Panc1 (cell line): Measurements from ENCODE around the gene CDKN3. TPM values are rescaled to one million over a fixed set of nuclear protein-coding genes. Genes with fewer than 3 reads are reported as not detected.

Experiments used
- ATAC-seq: fragments of 200-7000 bp; cut with Tn5 transposase; 2 replicates; pipeline ENCODE4 v1.9.1; 2020; ENCODE audit warnings: mild to moderate bottlenecking, moderate library complexity
- BruUV-seq: library from RNA; stranded (reverse); fragments of 400-500 nt; replicated peaks from 2 replicates; lab custom pipeline; 2021; lab: Mats Ljungman, UMichigan
- CTCF ChIA-PET: fragments of 300-600 bp; sonication (Branson Sonifier 250); formaldehyde crosslinking; loops from one replicate; lab custom pipeline; 2022; ENCODE audit warnings: antibody characterized with exemption; lab: Charles Lee
- POLR2A ChIA-PET: fragments of 300-600 bp; sonication (Branson Sonifier 250); formaldehyde crosslinking; loops from one replicate; lab custom pipeline; 2022; ENCODE audit warnings: antibody characterized with exemption; lab: Charles Lee
- DNase-seq: peaks from one replicate; pipeline ENCODE4 v3.0.0-alpha.2; 2010; ENCODE audit warnings: low read depth, low spot score
- H3K27ac ChIP-seq: 2 replicates; pipeline ENCODE4 v1.5.1; 2011; ENCODE audit warnings: mild to moderate bottlenecking, low read length, inconsistent platforms
- H3K27me3 ChIP-seq: fragments of 200-500 bp; sonication (Bioruptor generic); 2 replicates; pipeline ENCODE4 v1.6.0; 2014; ENCODE audit warnings: low read length, inconsistent platforms; ENCODE audit not compliant: control insufficient read depth, insufficient read depth
- H3K36me3 ChIP-seq: fragments of 200-500 bp; sonication (Bioruptor generic); 2 replicates; pipeline ENCODE4 v1.5.1; 2014; ENCODE audit warnings: inconsistent platforms, mild to moderate bottlenecking, low read length, moderate library complexity; ENCODE audit not compliant: control insufficient read depth, insufficient read depth
- H3K4me1 ChIP-seq: 2 replicates; pipeline ENCODE4 v1.5.1; 2011; ENCODE audit warnings: inconsistent platforms, mild to moderate bottlenecking, low read length, moderate library complexity; ENCODE audit not compliant: control insufficient read depth, insufficient read depth
- H3K4me3 ChIP-seq, 2 experiments: 2 replicates each; pipeline ENCODE4 v1.5.1; 2011 to 2012; ENCODE audit warnings: low read depth in 2 of 2, low read length in 2 of 2, mild to moderate bottlenecking in 2 of 2, inconsistent platforms in 1 of 2, moderate library complexity in 1 of 2
- H3K9me3 ChIP-seq: fragments of 200-500 bp; sonication (Bioruptor generic); 2 replicates; pipeline ENCODE4 v1.5.1; 2014; ENCODE audit warnings: low read depth, mild to moderate bottlenecking, inconsistent platforms, low read length, moderate library complexity; ENCODE audit not compliant: control insufficient read depth, insufficient read depth
- POLR2AphosphoS5 ChIP-seq: IDR thresholded peaks from 2 replicates; pipeline ENCODE4 v1.6.1; 2012; ENCODE audit warnings: mild to moderate bottlenecking, low read depth, low read length, moderate library complexity
- SIN3A ChIP-seq: IDR thresholded peaks from 2 replicates; pipeline ENCODE4 v1.6.1; 2012; ENCODE audit warnings: low read depth, mild to moderate bottlenecking, low read length, moderate library complexity, borderline replicate concordance; ENCODE audit not compliant: insufficient read depth
- TCF7L2 ChIP-seq: IDR thresholded peaks from 2 replicates; pipeline ENCODE4 v1.6.1; 2011; ENCODE audit warnings: mild to moderate bottlenecking, low read depth, low read length, inconsistent platforms
- in situ Hi-C: cut with HindIII; loops from 2 replicates; pipeline ENCODE4 v1.10.0; 2016; ENCODE audit warnings: low sequenced_read_pairs, low pct_unique_long_range_greater_than_20kb
- intact Hi-C: fragments of 100-400 bp; cut with micrococcal nuclease; formaldehyde crosslinking; loops from one replicate; pipeline ENCODE4 v1.10.0; 2022; ENCODE audit not compliant: unreplicated experiment
- total RNA-seq: library from RNA; stranded (reverse); gene quantifications from one replicate; pipeline ENCODE4 v1.2.1, GENCODE V29; 2021; ENCODE audit not compliant: unreplicated experiment
- TF ChIP-seq, protein P1 (sequence below): fragments of 450-650 bp; IDR thresholded peaks from 2 replicates; pipeline ENCODE4 v1.5.1; 2017; ENCODE audit warnings: mild to moderate bottlenecking
- TF ChIP-seq, protein P2 (sequence below), 2 experiments: IDR thresholded peaks; 2 replicates each; pipeline ENCODE4 v1.6.1; 2011 to 2012; ENCODE audit warnings: low read depth in 2 of 2, control low read depth in 1 of 2, low read length in 1 of 2, mild to moderate bottlenecking in 1 of 2, moderate library complexity in 1 of 2; ENCODE audit not compliant: insufficient read depth in 1 of 2

Gene CDKN3
- total RNA-seq, 1 experiment from 2014 or later, result 36.1 TPM

DNA sequence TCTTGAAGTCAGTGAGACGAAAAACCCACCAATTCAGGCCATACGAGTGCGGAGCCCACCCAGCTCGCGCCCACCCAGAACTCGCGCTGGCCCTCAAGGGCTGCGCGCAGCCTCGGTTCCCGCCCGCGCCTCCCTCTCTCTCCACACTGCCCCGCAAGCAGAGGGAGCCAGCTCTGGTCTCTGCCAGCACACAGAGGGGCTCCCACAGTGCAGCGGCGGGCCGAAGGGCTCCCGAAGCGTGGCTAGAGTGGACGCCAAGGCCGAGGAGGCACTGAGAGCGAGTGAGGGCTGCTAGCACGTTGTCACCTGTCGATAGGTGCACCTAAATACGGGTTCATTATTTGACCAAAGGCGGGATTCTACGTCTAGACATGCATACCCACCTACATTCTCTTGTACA lies 2.2 kb upstream of the CDKN3 start:
- no peaks in the 10 kb centered on the region for H3K9me3 ChIP-seq
- TF ChIP-seq, protein P1, sequence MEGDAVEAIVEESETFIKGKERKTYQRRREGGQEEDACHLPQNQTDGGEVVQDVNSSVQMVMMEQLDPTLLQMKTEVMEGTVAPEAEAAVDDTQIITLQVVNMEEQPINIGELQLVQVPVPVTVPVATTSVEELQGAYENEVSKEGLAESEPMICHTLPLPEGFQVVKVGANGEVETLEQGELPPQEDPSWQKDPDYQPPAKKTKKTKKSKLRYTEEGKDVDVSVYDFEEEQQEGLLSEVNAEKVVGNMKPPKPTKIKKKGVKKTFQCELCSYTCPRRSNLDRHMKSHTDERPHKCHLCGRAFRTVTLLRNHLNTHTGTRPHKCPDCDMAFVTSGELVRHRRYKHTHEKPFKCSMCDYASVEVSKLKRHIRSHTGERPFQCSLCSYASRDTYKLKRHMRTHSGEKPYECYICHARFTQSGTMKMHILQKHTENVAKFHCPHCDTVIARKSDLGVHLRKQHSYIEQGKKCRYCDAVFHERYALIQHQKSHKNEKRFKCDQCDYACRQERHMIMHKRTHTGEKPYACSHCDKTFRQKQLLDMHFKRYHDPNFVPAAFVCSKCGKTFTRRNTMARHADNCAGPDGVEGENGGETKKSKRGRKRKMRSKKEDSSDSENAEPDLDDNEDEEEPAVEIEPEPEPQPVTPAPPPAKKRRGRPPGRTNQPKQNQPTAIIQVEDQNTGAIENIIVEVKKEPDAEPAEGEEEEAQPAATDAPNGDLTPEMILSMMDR, result no peak
- ATAC-seq (no peak), DNase-seq (no peak)
- no peaks in the 10 kb centered on the region for H3K27me3 ChIP-seq
- no peak overlapping the region for H3K4me3 ChIP-seq
- peaks cover 4% of the 10 kb centered on the region; the same call in 1 of the 2 replicates for H3K4me1 ChIP-seq
- ChIA-PET CTCF (no interaction called here), POLR2A (no interaction called here)
- no TSS peak for BruUV-seq
- H3K36me3 ChIP-seq, result peaks cover under 1% of the 10 kb centered on the region
- in situ Hi-C loops (no loop called here), intact Hi-C loops (no loop called here)
- no peak overlapping the region for H3K27ac ChIP-seq

DNA sequence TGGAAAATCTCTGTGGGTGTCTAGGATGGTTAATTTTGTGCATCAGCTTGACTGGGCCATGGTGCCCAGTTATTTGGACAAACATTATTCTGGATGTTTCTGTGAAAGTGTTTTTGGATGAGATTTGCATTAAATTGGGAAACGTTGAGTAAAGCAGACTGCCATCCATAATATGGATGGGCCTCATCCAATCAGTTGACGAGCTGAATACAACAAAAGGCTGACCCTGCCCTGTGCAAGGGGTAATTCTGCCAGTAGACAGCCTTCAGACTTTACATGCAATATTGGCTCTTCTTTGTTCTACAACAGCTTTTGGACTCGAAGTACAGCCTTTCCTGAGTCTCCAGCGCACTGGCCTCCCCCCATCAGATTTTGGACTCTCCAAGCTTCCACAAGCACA lies 1.5 kb upstream of the CDKN3 start:
- Histone ChIP-seq H3K4me3 (no peak overlapping the region), H3K9me3 (no peaks in the 10 kb centered on the region), H3K27me3 (no peaks in the 10 kb centered on the region), H3K36me3 (peaks cover 3% of the 10 kb centered on the region), H3K27ac (no peak overlapping the region), H3K4me1 (peaks cover 4% of the 10 kb centered on the region; the same call in 1 of the 2 replicates)
- in situ Hi-C loops (no loop called here), intact Hi-C loops (no loop called here)
- POLR2A ChIA-PET, result no interaction called here
- ATAC-seq, result no peak
- TF ChIP-seq, protein P2, sequence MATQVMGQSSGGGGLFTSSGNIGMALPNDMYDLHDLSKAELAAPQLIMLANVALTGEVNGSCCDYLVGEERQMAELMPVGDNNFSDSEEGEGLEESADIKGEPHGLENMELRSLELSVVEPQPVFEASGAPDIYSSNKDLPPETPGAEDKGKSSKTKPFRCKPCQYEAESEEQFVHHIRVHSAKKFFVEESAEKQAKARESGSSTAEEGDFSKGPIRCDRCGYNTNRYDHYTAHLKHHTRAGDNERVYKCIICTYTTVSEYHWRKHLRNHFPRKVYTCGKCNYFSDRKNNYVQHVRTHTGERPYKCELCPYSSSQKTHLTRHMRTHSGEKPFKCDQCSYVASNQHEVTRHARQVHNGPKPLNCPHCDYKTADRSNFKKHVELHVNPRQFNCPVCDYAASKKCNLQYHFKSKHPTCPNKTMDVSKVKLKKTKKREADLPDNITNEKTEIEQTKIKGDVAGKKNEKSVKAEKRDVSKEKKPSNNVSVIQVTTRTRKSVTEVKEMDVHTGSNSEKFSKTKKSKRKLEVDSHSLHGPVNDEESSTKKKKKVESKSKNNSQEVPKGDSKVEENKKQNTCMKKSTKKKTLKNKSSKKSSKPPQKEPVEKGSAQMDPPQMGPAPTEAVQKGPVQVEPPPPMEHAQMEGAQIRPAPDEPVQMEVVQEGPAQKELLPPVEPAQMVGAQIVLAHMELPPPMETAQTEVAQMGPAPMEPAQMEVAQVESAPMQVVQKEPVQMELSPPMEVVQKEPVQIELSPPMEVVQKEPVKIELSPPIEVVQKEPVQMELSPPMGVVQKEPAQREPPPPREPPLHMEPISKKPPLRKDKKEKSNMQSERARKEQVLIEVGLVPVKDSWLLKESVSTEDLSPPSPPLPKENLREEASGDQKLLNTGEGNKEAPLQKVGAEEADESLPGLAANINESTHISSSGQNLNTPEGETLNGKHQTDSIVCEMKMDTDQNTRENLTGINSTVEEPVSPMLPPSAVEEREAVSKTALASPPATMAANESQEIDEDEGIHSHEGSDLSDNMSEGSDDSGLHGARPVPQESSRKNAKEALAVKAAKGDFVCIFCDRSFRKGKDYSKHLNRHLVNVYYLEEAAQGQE (IDR thresholded peaks at IDR 0.05; ENCODE audit: insufficient read depth in 1 of 2, low read depth in 2 of 2, low read length in 1 of 2), result no peak
- TF ChIP-seq SIN3A, result no peak
- no peak for TF ChIP-seq TCF7L2
- TF ChIP-seq, protein P1, result no peak
- TF ChIP-seq POLR2AphosphoS5, result no peak
- CTCF ChIA-PET, result no interaction called here
- no peak for DNase-seq
- no TSS peak for BruUV-seq
